ENCODE results near the gene HSPA1B.
"Not testable (repeated sequence)": the region's sequence is repeated elsewhere in the genome, so short reads cannot be mapped to it uniquely, and the experiment has no call there.

HSPA1B gene

GRCh38 chr6:31799781-31800180 is 27.8 kb upstream of the HSPA1B start:
- no peak for DNase-seq (ENCODE audit: low read depth)

GRCh38 chr6:31801031-31801927 is 26.3 kb upstream of the HSPA1B start:
- not testable (repeated sequence) for DNase-seq (ENCODE audit: low read depth)

- no peak for DNase-seq (ENCODE audit: low read depth)
Measured at GRCh38 chr6:31805939-31806469, 21.5 kb upstream of the HSPA1B start.

- DNase-seq (ENCODE audit: low read depth): peak; percentile 96
Measured at GRCh38 chr6:31806470-31807272, 20.9 kb upstream of the HSPA1B start, which contains the start of gene LSM2. TSS of gene LSM2 (minus strand) at chr6:31806966. CDS start at chr6:31806757, 209 bp downstream.

GRCh38 chr6:31808599-31808998 is 18.9 kb upstream of the HSPA1B start:
- DNase-seq (ENCODE audit: low read depth): not testable (repeated sequence)

- DNase-seq (ENCODE audit: low read depth): no peak
Measured at GRCh38 chr6:31811645-31812044, 15.9 kb upstream of the HSPA1B start.

GRCh38 chr6:31813465-31813849 is 14.1 kb upstream of the HSPA1B start:
- DNase-seq (ENCODE audit: low read depth): no peak

- DNase-seq (ENCODE audit: low read depth): peak; percentile 75
Measured at GRCh38 chr6:31814677-31815024, 12.9 kb upstream of the HSPA1B start.

GRCh38 chr6:31815025-31815838 is 12.3 kb upstream of the HSPA1B start, which contains the start of the genes HSPA1A and HSPA1L:
TSS of gene HSPA1A (plus strand) at chr6:31815543. CDS start at chr6:31815757, 214 bp downstream.
TSS of gene HSPA1L (minus strand) at chr6:31815283. CDS start at chr6:31811972, 3,311 bp downstream.
- DNase-seq (ENCODE audit: low read depth): peak; percentile 58

- not testable (repeated sequence) for DNase-seq (ENCODE audit: low read depth)
Measured at GRCh38 chr6:31817133-31817928, 10.2 kb upstream of the HSPA1B start.

- not testable (repeated sequence) for DNase-seq (ENCODE audit: low read depth)
Measured at GRCh38 chr6:31817929-31818511, 9.5 kb upstream of the HSPA1B start.

GRCh38 chr6:31819871-31820299 is 7.7 kb upstream of the HSPA1B start:
- DNase-seq (ENCODE audit: low read depth): no peak

- not testable (repeated sequence) for DNase-seq (ENCODE audit: low read depth)
Measured at GRCh38 chr6:31820399-31820798, 7.1 kb upstream of the HSPA1B start.

- DNase-seq (ENCODE audit: low read depth): no peak
Measured at GRCh38 chr6:31821301-31822035, 6.1 kb upstream of the HSPA1B start.

GRCh38 chr6:31822036-31822821 is 5.3 kb upstream of the HSPA1B start:
- peak; percentile 62 for DNase-seq (ENCODE audit: low read depth)

- not testable (repeated sequence) for DNase-seq (ENCODE audit: low read depth)
Measured at GRCh38 chr6:31823592-31824196, 3.8 kb upstream of the HSPA1B start.

GRCh38 chr6:31825553-31825952 is 2.0 kb upstream of the HSPA1B start:
- no peak for DNase-seq (ENCODE audit: low read depth)

- DNase-seq (ENCODE audit: low read depth): no peak
Measured at GRCh38 chr6:31826793-31827285, 699 bp upstream of the HSPA1B start.
